Measurements from ENCODE around the gene TTC1.
"Not testable (repeated sequence)": the region's sequence is repeated elsewhere in the genome, so short reads cannot be mapped to it uniquely, and the experiment has no call there.

TTC1 gene

GRCh38 chr5:160039810-160040470 is 31.0 kb downstream of the TTC1 start:
- no peak for DNase-seq (ENCODE audit: low read depth in 1 of 2, low spot score in 1 of 2)

DNA sequence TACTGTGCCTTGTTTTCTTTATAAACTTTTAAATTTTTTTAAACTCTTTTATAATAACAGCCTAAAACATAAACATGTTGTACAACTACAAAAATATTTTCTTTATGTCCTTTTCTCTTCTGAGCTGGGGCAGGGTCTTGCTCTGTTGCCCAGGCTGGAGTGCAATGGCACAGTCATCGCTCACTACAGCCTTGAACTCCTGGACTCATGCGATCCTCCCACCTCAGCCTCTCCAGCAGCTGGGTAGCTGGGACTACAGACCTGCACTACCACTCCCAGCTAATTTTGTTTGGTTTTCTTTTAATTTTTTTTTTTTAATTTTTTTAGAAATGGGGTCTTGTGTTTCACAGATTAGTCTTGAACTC is 31.5 kb downstream of the TTC1 start:
- no peak for DNase-seq (ENCODE audit: low read depth in 1 of 2, low spot score in 1 of 2)

DNA sequence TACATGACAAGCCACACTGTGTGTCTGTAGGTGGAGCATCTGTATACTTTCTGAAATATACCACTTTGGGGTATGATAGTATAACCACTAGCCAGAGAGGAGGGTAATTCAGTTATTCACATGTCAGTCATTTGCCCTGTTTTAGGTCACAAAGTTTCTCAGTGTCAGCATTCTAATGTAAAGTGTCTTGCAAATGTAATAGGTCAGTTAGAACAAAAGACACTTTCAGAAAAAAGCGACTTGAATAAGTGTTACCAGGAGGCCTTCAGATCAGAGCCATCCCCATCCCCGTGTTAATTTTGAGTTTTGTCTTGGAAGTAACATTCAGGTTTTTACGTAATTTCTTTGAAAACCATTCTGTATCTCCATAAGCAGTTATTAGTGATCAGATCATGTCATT is 33.7 kb downstream of the TTC1 start:
- DNase-seq (ENCODE audit: low read depth in 1 of 2, low spot score in 1 of 2), result no peak

DNA sequence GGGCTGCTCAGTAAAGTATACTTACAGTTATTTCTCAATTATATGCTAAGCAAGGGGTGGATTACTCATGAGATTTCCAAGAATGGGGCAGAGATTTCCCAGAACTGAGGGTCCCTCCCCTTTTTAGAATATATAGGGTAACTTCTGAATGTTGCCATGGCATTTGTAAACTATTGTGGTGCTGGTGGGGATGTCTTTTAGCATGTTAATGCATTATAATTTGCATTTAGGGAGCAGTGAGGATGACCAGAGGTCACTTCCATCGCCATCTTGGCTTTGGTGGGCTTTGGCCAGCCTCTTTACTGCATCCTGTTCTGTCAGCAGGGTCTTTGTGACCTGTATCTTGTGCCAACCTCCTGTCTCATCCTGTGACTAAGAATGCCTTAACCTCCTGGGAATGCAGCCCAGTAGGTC is 35.5 kb downstream of the TTC1 start:
- no peak for DNase-seq (ENCODE audit: low read depth in 1 of 2, low spot score in 1 of 2)

DNA sequence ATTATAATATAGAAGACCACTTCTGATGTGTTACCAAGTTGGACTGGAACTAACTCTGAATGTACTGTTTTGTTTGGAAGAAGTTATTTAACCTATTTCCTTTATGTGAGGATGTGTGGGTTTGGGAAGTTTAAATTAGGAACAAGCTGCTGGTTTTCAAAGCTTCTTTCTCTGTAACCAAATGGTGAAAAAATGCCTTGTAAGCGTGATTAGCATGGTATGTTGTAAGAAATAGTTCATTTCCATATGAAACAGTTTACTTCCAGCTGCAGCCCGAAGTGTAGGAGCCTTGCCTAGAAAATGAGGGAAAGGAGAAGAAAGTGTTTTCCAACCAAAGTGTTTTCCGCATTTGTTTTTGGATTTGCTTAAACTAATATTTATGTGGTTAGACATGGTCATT is 36.0 kb downstream of the TTC1 start:
- no peak for DNase-seq (ENCODE audit: low read depth in 1 of 2, low spot score in 1 of 2)

DNA sequence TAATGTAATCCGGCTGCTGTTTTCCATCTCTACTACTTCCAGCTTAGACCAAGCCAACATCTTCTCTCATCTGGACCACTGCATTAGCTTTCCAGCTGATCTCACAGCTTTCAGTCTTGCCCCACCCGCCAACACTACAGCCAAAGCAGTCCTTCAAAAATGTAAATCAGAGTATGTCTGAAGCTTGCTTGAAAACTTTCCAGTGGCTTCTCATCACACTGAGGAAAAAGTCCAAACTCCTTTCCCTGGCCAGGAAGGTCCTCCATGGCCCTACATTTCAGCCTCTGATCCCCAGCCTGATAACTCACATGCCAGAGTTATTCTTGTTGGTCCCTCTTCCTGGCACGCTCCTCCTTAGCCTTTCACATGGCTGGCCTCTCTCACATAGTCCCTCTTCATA is 38.5 kb downstream of the TTC1 start:
- no peak for DNase-seq (ENCODE audit: low read depth in 1 of 2, low spot score in 1 of 2)

GRCh38 chr5:160048131-160048530 is 39.2 kb downstream of the TTC1 start:
- DNase-seq (ENCODE audit: low read depth in 1 of 2, low spot score in 1 of 2), result no peak

DNA sequence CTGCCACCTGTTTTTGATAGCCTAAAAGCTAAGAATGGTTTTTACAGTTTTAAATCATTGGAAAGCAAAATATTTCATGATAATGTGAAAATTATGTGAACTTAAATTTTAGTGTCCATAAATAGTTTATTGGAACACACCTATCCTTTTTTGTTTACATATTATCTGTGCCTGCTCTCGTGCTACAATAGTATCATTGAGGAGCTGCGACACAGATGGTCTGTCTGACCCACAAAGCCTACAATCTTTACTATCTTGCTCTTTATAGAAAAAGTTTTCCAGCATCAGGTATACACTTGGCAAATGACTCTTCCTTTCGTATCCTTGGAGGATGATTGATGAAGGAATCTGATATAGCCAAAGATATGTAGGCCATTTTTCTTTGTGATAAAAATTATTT is 40.2 kb downstream of the TTC1 start:
- DNase-seq (ENCODE audit: low read depth in 1 of 2, low spot score in 1 of 2), result no peak

GRCh38 chr5:160054047-160054446 is 45.1 kb downstream of the TTC1 start:
- DNase-seq (ENCODE audit: low read depth in 1 of 2, low spot score in 1 of 2), result no peak

DNA sequence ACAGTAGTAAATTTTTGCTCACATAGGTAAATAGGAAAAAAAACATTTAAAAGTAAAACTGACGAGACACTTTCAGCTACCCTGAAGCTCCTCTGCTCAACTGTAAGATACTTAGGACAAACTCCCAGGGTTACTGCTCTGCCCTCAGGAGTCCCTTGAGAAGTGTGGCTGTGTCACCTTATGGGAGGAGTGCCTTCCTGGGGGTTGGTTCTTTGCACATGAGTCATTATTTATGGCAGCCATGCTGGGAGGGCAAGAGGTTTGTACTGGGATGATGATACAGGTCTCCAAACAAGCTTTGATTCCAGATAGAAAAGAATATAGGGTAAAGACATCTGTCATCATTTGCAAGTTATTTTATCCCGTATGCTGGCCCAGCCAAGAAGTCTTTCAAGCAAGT is 45.9 kb downstream of the TTC1 start:
- DNase-seq (ENCODE audit: low read depth in 1 of 2, low spot score in 1 of 2), result no peak

DNA sequence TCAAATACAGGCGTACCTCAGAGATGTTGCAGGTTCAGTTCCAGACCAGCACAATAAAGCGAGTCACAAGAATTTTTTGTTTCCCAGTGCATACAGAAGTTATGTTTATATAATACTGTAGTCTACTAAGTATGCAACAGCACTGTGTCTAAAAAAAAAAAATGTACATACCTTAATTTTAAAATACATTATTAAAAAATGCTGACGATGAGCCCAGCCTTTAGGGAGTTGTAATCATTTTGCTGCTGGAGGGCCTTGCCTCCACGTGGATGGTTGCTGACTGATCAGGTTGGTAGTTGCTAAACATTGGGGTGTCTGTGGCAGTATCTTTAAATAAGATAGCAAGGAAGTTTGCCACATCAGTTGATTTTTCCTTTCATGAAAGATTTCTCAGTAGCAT is 48.3 kb downstream of the TTC1 start:
- DNase-seq (ENCODE audit: low read depth in 1 of 2, low spot score in 1 of 2), result no peak

GRCh38 chr5:160060001-160060400 is 51.1 kb downstream of the TTC1 start:
- no peak for DNase-seq (ENCODE audit: low read depth in 1 of 2, low spot score in 1 of 2)

GRCh38 chr5:160061770-160062169 is 52.8 kb downstream of the TTC1 start:
- DNase-seq (ENCODE audit: low read depth in 1 of 2, low spot score in 1 of 2), result no peak

- DNase-seq (ENCODE audit: low read depth in 1 of 2, low spot score in 1 of 2), result no peak
These were observed 55.5 kb downstream of the TTC1 start for GRCh38 chr5:160064417-160064810.

DNA sequence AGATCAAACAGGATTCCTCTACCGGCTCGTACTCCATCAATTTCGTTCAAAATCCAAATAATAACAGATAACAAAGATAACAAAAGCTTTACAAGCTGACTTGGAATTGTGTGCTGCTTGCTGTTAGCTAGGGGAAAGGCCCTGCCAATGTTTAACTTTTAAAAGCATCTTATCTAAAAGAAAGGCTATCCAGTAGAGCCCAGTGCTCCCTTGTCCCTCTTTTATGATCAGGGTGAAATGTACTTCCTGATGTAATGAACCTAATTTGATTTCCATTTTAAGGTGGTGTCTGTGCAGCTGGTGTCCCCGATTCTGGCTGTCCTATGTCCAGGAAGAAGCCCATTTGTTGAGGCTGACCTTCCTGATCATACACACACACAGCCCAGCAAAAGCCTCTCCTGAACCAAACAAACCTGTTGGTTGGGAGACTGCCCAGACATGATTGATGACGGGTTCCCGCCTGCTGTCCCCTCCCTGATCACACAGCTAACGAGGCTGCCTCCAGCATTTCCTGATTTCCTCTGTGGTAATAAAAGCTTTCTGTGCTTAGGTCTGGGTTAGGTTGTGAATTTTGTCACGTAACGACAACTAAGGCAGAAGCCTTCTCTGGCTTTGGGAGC is 56.2 kb downstream of the TTC1 start:
- no peak for DNase-seq (ENCODE audit: low read depth in 1 of 2, low spot score in 1 of 2)

- DNase-seq (ENCODE audit: low read depth in 1 of 2, low spot score in 1 of 2), result not testable (repeated sequence)
These were observed 60.2 kb downstream of the TTC1 start for GRCh38 chr5:160069120-160069519.

DNA sequence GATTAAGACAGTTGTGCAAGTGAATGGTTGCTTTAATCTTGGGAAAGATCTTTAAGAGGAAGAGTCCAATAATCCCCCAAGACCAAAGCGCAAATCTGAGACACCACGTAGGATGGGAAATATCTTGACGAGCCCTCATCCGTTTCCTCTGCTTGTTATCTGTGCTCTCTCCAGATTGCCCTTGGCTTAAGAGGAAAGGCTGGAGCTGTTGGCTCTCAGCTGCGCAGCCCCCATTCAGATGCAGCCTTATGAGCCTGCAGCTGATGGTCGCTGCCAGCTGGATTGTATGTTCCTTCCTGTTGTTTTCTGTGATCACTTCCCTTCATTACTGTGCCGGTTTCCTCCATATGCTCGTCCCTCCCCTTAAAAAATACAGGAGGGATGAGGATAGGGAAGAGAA is 62.6 kb downstream of the TTC1 start:
- DNase-seq (ENCODE audit: low read depth in 1 of 2, low spot score in 1 of 2), result no peak

DNA sequence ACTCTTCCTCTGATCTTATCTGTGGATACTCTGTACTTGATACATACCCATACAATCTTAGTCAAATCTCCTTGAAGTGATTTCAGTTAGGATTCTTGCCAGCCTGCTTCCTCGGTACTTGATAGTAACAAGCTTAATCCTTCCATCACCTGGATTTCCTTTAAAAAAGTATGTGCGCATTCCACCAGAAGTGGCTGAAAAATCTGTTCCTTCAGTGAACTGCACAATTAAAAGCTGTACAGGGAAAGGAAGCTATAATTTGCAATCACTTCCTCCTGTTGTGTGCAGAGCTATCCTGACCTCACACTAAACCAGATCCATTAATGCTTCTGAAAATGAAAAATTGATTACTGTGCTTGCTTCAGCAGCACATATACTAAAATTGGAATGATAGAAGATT is 63.0 kb downstream of the TTC1 start:
- DNase-seq (ENCODE audit: low read depth in 1 of 2, low spot score in 1 of 2), result no peak

GRCh38 chr5:160075073-160075472 is 66.1 kb downstream of the TTC1 start:
- no peak for DNase-seq (ENCODE audit: low read depth in 1 of 2, low spot score in 1 of 2)

DNA sequence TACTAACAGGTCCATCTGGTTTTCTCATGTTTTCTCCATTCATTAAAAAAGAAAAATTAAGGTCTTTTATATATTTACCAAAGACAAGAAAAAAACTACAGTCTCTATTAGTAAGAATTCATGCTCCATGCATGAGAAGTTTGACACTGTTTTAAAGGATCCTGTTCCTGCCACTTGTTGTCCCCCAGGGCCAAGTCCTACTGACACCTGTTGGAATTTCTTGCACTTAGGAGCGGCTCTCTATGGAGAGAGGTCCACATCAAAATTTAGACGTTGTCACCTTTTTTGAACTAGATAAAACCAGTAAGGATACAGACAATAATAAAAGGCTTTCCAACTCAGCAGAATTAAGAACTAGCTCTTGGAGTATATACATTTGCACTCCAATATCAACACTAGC is 68.1 kb downstream of the TTC1 start:
- DNase-seq (ENCODE audit: low read depth in 1 of 2, low spot score in 1 of 2), result no peak

- DNase-seq (ENCODE audit: low read depth in 1 of 2, low spot score in 1 of 2), result no peak
These were observed 70.8 kb downstream of the TTC1 start for GRCh38 chr5:160079753-160080152.

DNA sequence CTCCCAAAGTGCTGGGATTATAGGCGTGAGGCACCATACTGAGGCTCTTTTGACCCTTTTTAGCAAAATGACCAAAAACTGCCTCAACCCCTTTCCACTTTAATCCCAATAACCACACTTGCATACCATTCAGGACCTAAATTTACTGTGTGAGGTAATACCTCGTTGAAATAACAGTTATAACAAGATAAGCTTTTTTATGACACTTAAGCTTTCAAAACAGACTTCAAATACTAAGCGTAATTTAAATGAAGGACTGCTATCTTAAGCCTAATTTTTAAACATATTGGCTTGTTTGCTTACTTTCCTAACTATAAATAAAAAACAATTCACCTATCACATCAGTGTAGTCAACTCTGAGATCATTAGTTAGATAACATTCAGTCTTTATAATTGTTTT is 72.6 kb downstream of the TTC1 start:
- no peak for DNase-seq (ENCODE audit: low read depth in 1 of 2, low spot score in 1 of 2)

Data from stimulated activated CD4-positive, alpha-beta T cell treated with anti-CD3 and anti-CD28 coated beads, Interleukin-15, amount 100 ng/mL, for 1 hour (primary cell).